GM23248 (cell line): ENCODE data around the gene COX6B2. TPM values are rescaled to one million over a fixed set of nuclear protein-coding genes. Genes with fewer than 3 reads are reported as not detected.

Experiments used
- DNase-seq: peaks from one replicate; pipeline ENCODE4 v3.0.0-alpha.2; 2015
- H2AFZ ChIP-seq: fragments of 200-600 bp; sonication (generic); 2 replicates; pipeline ENCODE4 v1.6.1; 2016; ENCODE audit warnings: antibody characterized with exemption
- H3F3A ChIP-seq: fragments of 200-600 bp; sonication (generic); 2 replicates; pipeline ENCODE4 v1.6.1; 2016; ENCODE audit warnings: mild to moderate bottlenecking, antibody characterized with exemption, mixed run types; ENCODE audit not compliant: insufficient read depth
- H3K27ac ChIP-seq: fragments of 200-600 bp; sonication (generic); 2 replicates; pipeline ENCODE4 v1.5.1; 2016; ENCODE audit warnings: mild to moderate bottlenecking
- H3K27me3 ChIP-seq: fragments of 200-600 bp; sonication (generic); replicated peaks from 2 replicates; pipeline ENCODE4 v1.6.1; 2016; ENCODE audit warnings: mild to moderate bottlenecking; ENCODE audit not compliant: insufficient read depth
- H3K36me3 ChIP-seq: fragments of 200-600 bp; sonication (generic); 2 replicates; pipeline ENCODE4 v1.6.1; 2016; ENCODE audit warnings: low read depth, mild to moderate bottlenecking
- H3K4me1 ChIP-seq: fragments of 200-600 bp; sonication (generic); 2 replicates; pipeline ENCODE4 v1.6.1; 2016; ENCODE audit warnings: mild to moderate bottlenecking; ENCODE audit not compliant: insufficient read depth
- H3K4me2 ChIP-seq: fragments of 200-600 bp; sonication (generic); one replicate; pipeline ENCODE4 v1.6.1; 2016; ENCODE audit warnings: mild to moderate bottlenecking; ENCODE audit not compliant: unreplicated experiment
- H3K4me3 ChIP-seq: fragments of 200-600 bp; sonication (generic); 2 replicates; pipeline ENCODE4 v1.5.1; 2016; ENCODE audit warnings: mild to moderate bottlenecking
- H3K79me2 ChIP-seq: fragments of 200-600 bp; sonication (generic); 2 replicates; pipeline ENCODE4 v1.6.1; 2016; ENCODE audit warnings: mild to moderate bottlenecking; ENCODE audit not compliant: insufficient read depth
- H3K9ac ChIP-seq: fragments of 200-600 bp; sonication (generic); 2 replicates; pipeline ENCODE4 v1.6.1; 2016; ENCODE audit warnings: mild to moderate bottlenecking
- H3K9me2 ChIP-seq: fragments of 200-600 bp; sonication (generic); 2 replicates; pipeline ENCODE4 v1.6.1; 2016; ENCODE audit warnings: mixed run types, mild to moderate bottlenecking, moderate library complexity; ENCODE audit not compliant: insufficient read depth
- H3K9me3 ChIP-seq: fragments of 200-600 bp; sonication (generic); one replicate; pipeline ENCODE4 v1.6.1; 2017; ENCODE audit warnings: low read depth
- H4K20me1 ChIP-seq: fragments of 200-600 bp; sonication (generic); 2 replicates; pipeline ENCODE4 v1.6.0; 2016; ENCODE audit not compliant: insufficient read depth
- EZH2 ChIP-seq: fragments of 200-600 bp; sonication (generic); IDR thresholded peaks from 2 replicates; pipeline ENCODE4 v1.6.1; 2018; ENCODE audit warnings: antibody characterized with exemption, mild to moderate bottlenecking; ENCODE audit not compliant: insufficient read depth, poor library complexity, severe bottlenecking
- EZH2phosphoT487 ChIP-seq: fragments of 200-600 bp; sonication (generic); IDR thresholded peaks from 2 replicates; pipeline ENCODE4 v1.6.1; 2018; ENCODE audit warnings: antibody characterized with exemption, moderate library complexity, mild to moderate bottlenecking, low read depth; ENCODE audit not compliant: insufficient read depth
- WGBS, 2 experiments: methylation state at CpG; one replicate each; pipeline ENCODE4 v1.1.6; 2015 to 2017; ENCODE audit warnings: low lambda C conversion rate in 2 of 2, low coverage in 1 of 2; ENCODE audit errors: missing lambda C conversion rate in 2 of 2; 5-methylcytosine and 5-hydroxymethylcytosine counted together
- in situ Hi-C: fragments of 300-500 bp; cut with MboI; formaldehyde crosslinking; loops from 2 replicates; pipeline ENCODE4 v1.15.0; 2020
- polyA plus RNA-seq: library from polyadenylated mRNA; unstranded; fragments of >200 nt; fragmentation: Nextera tagmentation; extraction: Ambion mirVana; gene quantifications from 2 replicates; pipeline ENCODE4 v1.2.1, GENCODE V29; 2016
- total RNA-seq: library from RNA; depleted of rRNA; stranded (reverse); fragments of >200 nt; shearing (Covaris generic); gene quantifications from 2 replicates; pipeline ENCODE4 v1.2.3, GENCODE V29; 2014; rRNA removed

The COX6B2 gene
- total and polyA plus RNA-seq, 2 experiments from 2014 or later: not detected

GRCh38 chr19:55300886-55301458 is 53.5 kb downstream of the COX6B2 start:
- Histone ChIP-seq H3K4me1 (no peaks in the 10 kb centered on the region), H3K9me2 (no peaks in the 10 kb centered on the region), H3K79me2 (no peaks in the 10 kb centered on the region), H3K9me3 (no peaks in the 10 kb centered on the region), H4K20me1 (no peaks in the 10 kb centered on the region), H3K4me3 (no peak overlapping the region), H3K4me2 (no peak overlapping the region), H3F3A (no peaks in the 10 kb centered on the region), H3K36me3 (no peaks in the 10 kb centered on the region), H2AFZ (peak overlapping the region; percentile 95), H3K9ac (no peak overlapping the region), H3K27me3 (no peaks in the 10 kb centered on the region), H3K27ac (no peak overlapping the region)
- DNase-seq: no peak
- WGBS, 2 experiments: 58% methylated on average over 15 of the region's 15 CpGs
- in situ Hi-C loops: no loop called here
- TF ChIP-seq EZH2phosphoT487 (no peak), EZH2 (no peak)

- Histone ChIP-seq H3K27me3 (no peaks in the 10 kb centered on the region), H4K20me1 (no peaks in the 10 kb centered on the region), H3K9me2 (no peaks in the 10 kb centered on the region), H3K4me3 (no peak overlapping the region), H3F3A (no peaks in the 10 kb centered on the region), H3K36me3 (no peaks in the 10 kb centered on the region), H2AFZ (no peak overlapping the region), H3K4me1 (no peaks in the 10 kb centered on the region), H3K9ac (no peak overlapping the region), H3K4me2 (no peak overlapping the region), H3K27ac (no peak overlapping the region), H3K79me2 (no peaks in the 10 kb centered on the region), H3K9me3 (no peaks in the 10 kb centered on the region)
- in situ Hi-C loops: no loop called here
- TF ChIP-seq EZH2phosphoT487: no peak
- DNase-seq: no peak
- 79 to 83% methylated on average over 10 of the region's 10 CpGs for WGBS, 2 experiments
Measured at GRCh38 chr19:55299991-55300390, 54.5 kb downstream of the COX6B2 start.

Other genes starting within 250 kb of the COX6B2 start
- 66.9 and 82.5 TPM in 2 replicates for gene PPP1R12C, start 237.1 kb downstream of the COX6B2 start, total RNA-seq
- 16.4 and 17.3 TPM in 2 replicates for gene PPP1R12C, start 237.1 kb downstream of the COX6B2 start, polyA plus RNA-seq
- 0.76 TPM in 1 of 2 replicates, not detected in the other for gene TNNT1, start 205.5 kb downstream of the COX6B2 start, total RNA-seq
- 1.3 and 1.8 TPM in 2 replicates for gene TNNT1, start 205.5 kb downstream of the COX6B2 start, polyA plus RNA-seq
- gene TNNI3, start 197.0 kb downstream of the COX6B2 start, total RNA-seq: not detected in 2 replicates
- 0.35 TPM in 1 of 2 replicates, not detected in the other for gene TNNI3, start 197.0 kb downstream of the COX6B2 start, polyA plus RNA-seq
- gene DNAAF3, start 188.1 kb downstream of the COX6B2 start, total RNA-seq: 0.22 and 0.25 TPM in 2 replicates
- gene DNAAF3, start 188.1 kb downstream of the COX6B2 start, polyA plus RNA-seq: 0.39 and 0.47 TPM in 2 replicates
- not detected in 2 replicates for gene SYT5, start 174.4 kb downstream of the COX6B2 start, total RNA-seq
- 0.28 and 0.38 TPM in 2 replicates for gene SYT5, start 174.4 kb downstream of the COX6B2 start, polyA plus RNA-seq
- 0.43 and 2.9 TPM in 2 replicates for gene PTPRH, start 145.2 kb downstream of the COX6B2 start, total RNA-seq
- 0.28 and 0.49 TPM in 2 replicates for gene PTPRH, start 145.2 kb downstream of the COX6B2 start, polyA plus RNA-seq
- gene TMEM86B, start 126.0 kb downstream of the COX6B2 start, total RNA-seq: 0.63 and 2.4 TPM in 2 replicates
- gene TMEM86B, start 126.0 kb downstream of the COX6B2 start, polyA plus RNA-seq: 0.41 and 0.46 TPM in 2 replicates
- 36.2 and 36.9 TPM in 2 replicates for gene PPP6R1, start 95.7 kb downstream of the COX6B2 start, total RNA-seq
- 9.7 and 12.1 TPM in 2 replicates for gene PPP6R1, start 95.7 kb downstream of the COX6B2 start, polyA plus RNA-seq
- gene HSPBP1, start 74.6 kb downstream of the COX6B2 start, total RNA-seq: 31.9 and 42.5 TPM in 2 replicates
- gene HSPBP1, start 74.6 kb downstream of the COX6B2 start, polyA plus RNA-seq: 60.2 and 62.5 TPM in 2 replicates
- gene BRSK1, start 70.7 kb downstream of the COX6B2 start, total RNA-seq: 1.9 and 11.9 TPM in 2 replicates
- 0.39 and 0.55 TPM in 2 replicates for gene BRSK1, start 70.7 kb downstream of the COX6B2 start, polyA plus RNA-seq
- gene TMEM150B, start 29.4 kb downstream of the COX6B2 start, total RNA-seq: not detected in 2 replicates
- gene TMEM150B, start 29.4 kb downstream of the COX6B2 start, polyA plus RNA-seq: not detected in 2 replicates
- gene KMT5C, start 14.8 kb downstream of the COX6B2 start, total RNA-seq: 8.1 and 8.6 TPM in 2 replicates
- gene KMT5C, start 14.8 kb downstream of the COX6B2 start, polyA plus RNA-seq: 1.9 and 2.7 TPM in 2 replicates
- not detected in 2 replicates for gene GARIN5B, start 8.5 kb upstream of the COX6B2 start, total RNA-seq
- not detected in 2 replicates for gene GARIN5B, start 8.5 kb upstream of the COX6B2 start, polyA plus RNA-seq
- gene IL11, start 15.7 kb upstream of the COX6B2 start, total RNA-seq: 12.8 and 28.7 TPM in 2 replicates
- gene IL11, start 15.7 kb upstream of the COX6B2 start, polyA plus RNA-seq: 6.7 and 6.9 TPM in 2 replicates
- gene TMEM190, start 22.1 kb upstream of the COX6B2 start, total RNA-seq: not detected in 2 replicates
- 0.47 TPM in 1 of 2 replicates, not detected in the other for gene TMEM190, start 22.1 kb upstream of the COX6B2 start, polyA plus RNA-seq
- gene TMEM238, start 29.6 kb upstream of the COX6B2 start, total RNA-seq: 0.97 and 1.8 TPM in 2 replicates
- not detected in 2 replicates for gene TMEM238, start 29.6 kb upstream of the COX6B2 start, polyA plus RNA-seq
- 300 and 875 TPM in 2 replicates for gene RPL28, start 31.2 kb upstream of the COX6B2 start, total RNA-seq
- gene RPL28, start 31.2 kb upstream of the COX6B2 start, polyA plus RNA-seq: 530 and 536 TPM in 2 replicates
- gene UBE2S, start 53.1 kb upstream of the COX6B2 start, total RNA-seq: 54.4 and 82.2 TPM in 2 replicates
- 106 and 107 TPM in 2 replicates for gene UBE2S, start 53.1 kb upstream of the COX6B2 start, polyA plus RNA-seq
- gene SHISA7, start 88.6 kb upstream of the COX6B2 start, total RNA-seq: not detected in 2 replicates
- not detected in 2 replicates for gene SHISA7, start 88.6 kb upstream of the COX6B2 start, polyA plus RNA-seq
- 103 and 116 TPM in 2 replicates for gene ISOC2, start 106.9 kb upstream of the COX6B2 start, total RNA-seq
- gene ISOC2, start 106.9 kb upstream of the COX6B2 start, polyA plus RNA-seq: 34.0 and 35.3 TPM in 2 replicates
- not detected in 2 replicates for gene C19orf85, start 110.0 kb upstream of the COX6B2 start, total RNA-seq
- gene C19orf85, start 110.0 kb upstream of the COX6B2 start, polyA plus RNA-seq: not detected in 2 replicates
- 1.7 and 4.3 TPM in 2 replicates for gene ZNF628, start 121.9 kb upstream of the COX6B2 start, total RNA-seq
- gene ZNF628, start 121.9 kb upstream of the COX6B2 start, polyA plus RNA-seq: 1.1 TPM in 2 replicates
- 13.4 and 13.9 TPM in 2 replicates for gene NAT14, start 130.5 kb upstream of the COX6B2 start, total RNA-seq
- 11.1 and 12.0 TPM in 2 replicates for gene NAT14, start 130.5 kb upstream of the COX6B2 start, polyA plus RNA-seq
- 12.6 and 14.4 TPM in 2 replicates for gene SSC5D, start 133.7 kb upstream of the COX6B2 start, total RNA-seq
- 9.8 and 10.0 TPM in 2 replicates for gene SSC5D, start 133.7 kb upstream of the COX6B2 start, polyA plus RNA-seq
- gene SBK2, start 182.4 kb upstream of the COX6B2 start, total RNA-seq: not detected in 2 replicates
- gene SBK2, start 182.4 kb upstream of the COX6B2 start, polyA plus RNA-seq: not detected in 2 replicates
- gene SBK3, start 190.8 kb upstream of the COX6B2 start, total RNA-seq: not detected in 2 replicates
- gene SBK3, start 190.8 kb upstream of the COX6B2 start, polyA plus RNA-seq: not detected in 2 replicates
- gene ZNF579, start 226.1 kb upstream of the COX6B2 start, total RNA-seq: 7.1 and 7.9 TPM in 2 replicates
- gene ZNF579, start 226.1 kb upstream of the COX6B2 start, polyA plus RNA-seq: 1.7 and 1.8 TPM in 2 replicates
- 3.4 and 5.6 TPM in 2 replicates for gene FIZ1, start 244.8 kb upstream of the COX6B2 start, total RNA-seq
- gene FIZ1, start 244.8 kb upstream of the COX6B2 start, polyA plus RNA-seq: 2.3 TPM in 2 replicates
- gene ZNF524, start 245.6 kb upstream of the COX6B2 start, total RNA-seq: 9.9 and 17.8 TPM in 2 replicates
- 16.2 and 18.2 TPM in 2 replicates for gene ZNF524, start 245.6 kb upstream of the COX6B2 start, polyA plus RNA-seq